ENCODE data around the gene CEBPA.

The CEBPA gene

GRCh38 chr19:33281296-33281926 lies 20.9 kb downstream of the CEBPA start:
- H3K27ac ChIP-seq, result no peak overlapping the region
- no peak for DNase-seq (ENCODE audit: low read depth, low spot score)
- H3K9ac ChIP-seq (ENCODE audit: insufficient read length), result no peak overlapping the region
- TF ChIP-seq POLR2AphosphoS5 (IDR thresholded peaks at IDR 0.05; ENCODE audit: borderline replicate concordance, low read depth, low read length) (no peak), EZH2 (IDR thresholded peaks at IDR 0.05) (no peak), FOXP2 (optimal IDR thresholded peaks at IDR 0.05; ENCODE audit: control extremely low read depth, extremely low read length, insufficient read depth) (no peak)
- no peak overlapping the region for H3K4me3 ChIP-seq
- no peaks in the 10 kb centered on the region for H3K9me3 ChIP-seq (ENCODE audit: low read depth, low read length)
- no peaks in the 10 kb centered on the region for H3K36me3 ChIP-seq (ENCODE audit: insufficient read depth, low read length)

DNA sequence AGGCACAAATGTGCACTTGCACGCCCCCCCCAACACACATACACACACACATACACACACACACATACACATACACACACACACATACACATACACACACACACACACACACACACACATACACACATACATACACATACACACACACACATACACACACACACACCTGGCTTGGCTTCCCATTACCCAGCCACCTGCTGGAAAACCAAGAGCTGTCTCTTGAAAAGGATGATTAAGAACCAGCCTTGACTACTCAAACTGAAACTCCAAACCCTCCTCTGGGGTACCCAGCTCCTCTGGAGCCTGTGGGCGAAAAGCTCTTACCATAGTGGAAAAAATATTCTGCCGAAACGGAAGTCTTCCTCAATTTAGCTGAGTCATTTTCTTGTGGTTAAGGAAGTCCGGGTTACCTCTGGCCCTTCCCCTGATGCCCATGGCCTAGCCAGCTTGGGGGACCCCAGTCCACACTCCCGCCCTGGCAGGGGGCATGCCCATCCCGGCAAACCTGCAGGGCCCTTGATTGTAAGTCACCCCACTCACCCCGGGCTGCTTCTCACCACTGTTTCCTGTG lies 21.9 kb downstream of the CEBPA start:
- H3K9ac ChIP-seq (ENCODE audit: insufficient read length), result no peak overlapping the region
- no peak overlapping the region for H3K4me3 ChIP-seq
- TF ChIP-seq POLR2AphosphoS5 (IDR thresholded peaks at IDR 0.05; ENCODE audit: borderline replicate concordance, low read depth, low read length), result no peak
- TF ChIP-seq EZH2 (IDR thresholded peaks at IDR 0.05), result no peak
- no peak for TF ChIP-seq FOXP2 (optimal IDR thresholded peaks at IDR 0.05; ENCODE audit: control extremely low read depth, extremely low read length, insufficient read depth)
- H3K27ac ChIP-seq, result no peak overlapping the region
- H3K9me3 ChIP-seq (ENCODE audit: low read depth, low read length), result no peaks in the 10 kb centered on the region
- no peaks in the 10 kb centered on the region for H3K36me3 ChIP-seq (ENCODE audit: insufficient read depth, low read length)
- DNase-seq (ENCODE audit: low read depth, low spot score), result no peak

GRCh38 chr19:33279430-33280350 lies 22.6 kb downstream of the CEBPA start:
- Histone ChIP-seq H3K36me3 (ENCODE audit: insufficient read depth, low read length) (no peaks in the 10 kb centered on the region), H3K4me3 (no peak overlapping the region), H3K9me3 (ENCODE audit: low read depth, low read length) (no peaks in the 10 kb centered on the region), H3K27ac (no peak overlapping the region), H3K9ac (ENCODE audit: insufficient read length) (no peak overlapping the region)
- no peak for TF ChIP-seq POLR2AphosphoS5 (IDR thresholded peaks at IDR 0.05; ENCODE audit: borderline replicate concordance, low read depth, low read length)
- no peak for TF ChIP-seq FOXP2 (optimal IDR thresholded peaks at IDR 0.05; ENCODE audit: control extremely low read depth, extremely low read length, insufficient read depth)
- TF ChIP-seq EZH2 (IDR thresholded peaks at IDR 0.05), result no peak
- no peak for DNase-seq (ENCODE audit: low read depth, low spot score)

DNA sequence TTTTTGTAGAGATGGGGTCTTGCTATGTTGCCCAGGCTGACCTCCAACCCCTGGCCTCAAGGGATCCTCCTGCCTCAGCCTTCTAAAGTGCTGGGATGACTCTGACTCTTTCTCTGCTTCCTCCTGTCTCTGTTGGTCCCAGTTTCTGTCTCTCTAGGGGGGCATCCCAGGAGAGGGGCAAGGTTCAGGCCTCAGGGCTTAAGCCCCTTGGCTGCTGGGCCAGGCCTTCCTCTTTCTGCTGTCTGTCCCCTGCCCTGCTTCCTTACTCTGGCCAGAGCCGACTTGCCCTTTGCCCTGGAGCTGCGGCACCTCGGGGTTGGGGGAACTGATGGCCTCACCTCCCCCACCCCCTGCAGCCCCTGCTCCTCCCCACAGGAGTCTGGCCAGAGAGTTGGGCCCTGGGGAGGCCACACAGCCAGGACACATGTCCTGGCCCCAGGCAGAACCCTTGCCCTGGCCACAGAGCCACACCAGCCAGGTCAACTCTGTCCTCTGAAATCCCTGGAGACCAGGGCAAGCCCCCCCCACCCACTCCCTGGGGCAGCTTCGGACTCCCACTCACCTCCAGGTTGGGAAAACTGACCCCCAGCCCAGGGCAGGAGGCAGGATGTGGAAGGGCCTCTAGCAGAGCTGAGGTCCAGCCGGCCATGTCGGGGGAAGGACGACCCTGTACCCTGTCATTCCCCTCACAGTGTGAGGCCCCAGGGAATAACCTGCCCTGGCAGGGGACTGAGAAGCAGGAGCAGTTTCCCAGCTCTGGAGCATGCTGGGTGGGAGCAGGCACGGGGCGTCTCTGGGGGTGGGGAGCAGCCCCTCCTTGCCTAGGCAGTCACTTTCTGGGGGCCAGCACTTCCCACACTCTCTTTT lies 23.7 kb downstream of the CEBPA start:
- no peak for TF ChIP-seq FOXP2 (optimal IDR thresholded peaks at IDR 0.05; ENCODE audit: control extremely low read depth, extremely low read length, insufficient read depth)
- TF ChIP-seq EZH2 (IDR thresholded peaks at IDR 0.05), result no peak
- Histone ChIP-seq H3K27ac (no peak overlapping the region), H3K36me3 (ENCODE audit: insufficient read depth, low read length) (no peaks in the 10 kb centered on the region), H3K9ac (ENCODE audit: insufficient read length) (no peak overlapping the region), H3K4me3 (no peak overlapping the region), H3K9me3 (ENCODE audit: low read depth, low read length) (no peaks in the 10 kb centered on the region)
- no peak for DNase-seq (ENCODE audit: low read depth, low spot score)

GRCh38 chr19:33278023-33278402 lies 24.3 kb downstream of the CEBPA start:
- no peak for DNase-seq (ENCODE audit: low read depth, low spot score)
- Histone ChIP-seq H3K9me3 (ENCODE audit: low read depth, low read length) (no peaks in the 10 kb centered on the region), H3K27ac (no peak overlapping the region), H3K9ac (ENCODE audit: insufficient read length) (no peak overlapping the region), H3K36me3 (ENCODE audit: insufficient read depth, low read length) (no peaks in the 10 kb centered on the region), H3K4me3 (no peak overlapping the region)
- TF ChIP-seq POLR2AphosphoS5 (IDR thresholded peaks at IDR 0.05; ENCODE audit: borderline replicate concordance, low read depth, low read length), result no peak
- TF ChIP-seq FOXP2 (optimal IDR thresholded peaks at IDR 0.05; ENCODE audit: control extremely low read depth, extremely low read length, insufficient read depth), result no peak
- TF ChIP-seq EZH2 (IDR thresholded peaks at IDR 0.05), result no peak

DNA sequence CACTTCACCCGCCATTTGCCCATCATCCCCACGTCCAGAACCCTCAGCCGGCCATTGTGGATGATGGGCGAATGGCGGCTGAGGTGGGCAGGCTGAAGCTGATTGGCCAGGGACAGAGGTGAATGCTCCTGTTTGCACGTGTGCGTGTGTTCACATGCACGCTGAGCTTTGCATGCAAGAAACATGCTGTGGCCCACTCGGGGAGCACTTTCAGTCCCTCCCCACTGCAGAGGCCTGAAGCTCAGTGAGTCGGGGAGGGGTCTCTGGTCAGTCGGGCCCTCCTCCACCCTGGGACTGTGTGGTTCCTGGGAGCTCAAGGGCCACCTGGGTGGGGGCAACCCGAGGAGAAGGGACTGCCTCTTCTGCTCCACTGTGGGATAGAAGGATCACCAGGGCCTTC lies 24.9 kb downstream of the CEBPA start:
- TF ChIP-seq POLR2AphosphoS5 (IDR thresholded peaks at IDR 0.05; ENCODE audit: borderline replicate concordance, low read depth, low read length) (no peak), FOXP2 (optimal IDR thresholded peaks at IDR 0.05; ENCODE audit: control extremely low read depth, extremely low read length, insufficient read depth) (no peak), EZH2 (IDR thresholded peaks at IDR 0.05) (no peak)
- Histone ChIP-seq H3K36me3 (ENCODE audit: insufficient read depth, low read length) (no peaks in the 10 kb centered on the region), H3K27ac (no peak overlapping the region), H3K9me3 (ENCODE audit: low read depth, low read length) (no peaks in the 10 kb centered on the region), H3K9ac (ENCODE audit: insufficient read length) (no peak overlapping the region), H3K4me3 (no peak overlapping the region)
- no peak for DNase-seq (ENCODE audit: low read depth, low spot score)

GRCh38 chr19:33275933-33276619 lies 26.3 kb downstream of the CEBPA start:
- H3K27ac ChIP-seq, result no peak overlapping the region
- H3K36me3 ChIP-seq (ENCODE audit: insufficient read depth, low read length), result no peaks in the 10 kb centered on the region
- H3K9me3 ChIP-seq (ENCODE audit: low read depth, low read length), result no peaks in the 10 kb centered on the region
- H3K4me3 ChIP-seq, result no peak overlapping the region
- no peak for TF ChIP-seq POLR2AphosphoS5 (IDR thresholded peaks at IDR 0.05; ENCODE audit: borderline replicate concordance, low read depth, low read length)
- no peak for TF ChIP-seq FOXP2 (optimal IDR thresholded peaks at IDR 0.05; ENCODE audit: control extremely low read depth, extremely low read length, insufficient read depth)
- TF ChIP-seq EZH2 (IDR thresholded peaks at IDR 0.05), result no peak
- DNase-seq (ENCODE audit: low read depth, low spot score), result no peak
- H3K9ac ChIP-seq (ENCODE audit: insufficient read length), result no peak overlapping the region

All from SK-N-MC (cell line).